WI38 (cell line): ENCODE data around the gene MAP2K3.

ENCODE experiments used
- H3K4me3 ChIP-seq: 2 replicates; pipeline ENCODE4 v1.5.1; 2011; ENCODE audit warnings: low read depth, mild to moderate bottlenecking, control low read depth, low read length
- TF ChIP-seq, protein P1 (sequence below): IDR thresholded peaks from 2 replicates; pipeline ENCODE4 v1.5.1; 2012; ENCODE audit warnings: low read depth, mild to moderate bottlenecking, control low read depth, low read length

MAP2K3 gene

DNA sequence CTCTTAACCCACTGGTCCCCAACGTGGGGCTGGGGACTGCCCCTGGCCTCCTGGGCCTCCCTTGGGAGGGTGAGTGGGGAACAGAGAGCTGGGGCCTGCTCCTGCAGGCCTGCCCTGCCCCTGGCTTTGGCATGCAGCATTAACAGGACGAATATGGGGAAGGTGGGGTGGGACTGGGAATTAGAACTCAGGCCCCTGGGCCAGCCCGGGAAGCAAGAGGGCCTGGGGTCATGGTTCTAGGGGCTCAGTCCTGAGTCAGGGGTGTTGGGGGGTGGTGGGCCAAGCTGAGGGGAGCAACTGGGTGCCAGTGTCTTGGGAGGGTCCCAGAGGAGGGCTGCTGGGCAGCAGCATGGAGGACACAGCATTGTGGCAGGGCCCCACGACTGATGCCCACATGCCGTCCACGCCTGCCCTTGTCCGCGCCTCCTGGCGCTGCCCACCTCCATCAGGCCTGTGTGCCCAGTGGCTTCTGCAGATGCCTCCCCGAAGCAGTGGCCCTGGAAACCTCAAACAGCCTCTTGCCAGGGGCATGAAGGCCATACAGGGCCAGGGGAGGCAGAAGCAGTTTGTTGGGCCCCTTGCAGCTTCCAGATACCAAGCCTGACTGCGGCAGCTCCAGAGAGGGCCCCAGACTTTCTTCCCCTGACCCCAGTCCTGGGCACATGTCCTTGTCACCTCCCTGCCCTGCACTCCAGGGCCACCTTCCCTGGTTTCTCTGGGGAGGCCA, 4.8 kb downstream of the MAP2K3 start:
- TF ChIP-seq, protein P1, sequence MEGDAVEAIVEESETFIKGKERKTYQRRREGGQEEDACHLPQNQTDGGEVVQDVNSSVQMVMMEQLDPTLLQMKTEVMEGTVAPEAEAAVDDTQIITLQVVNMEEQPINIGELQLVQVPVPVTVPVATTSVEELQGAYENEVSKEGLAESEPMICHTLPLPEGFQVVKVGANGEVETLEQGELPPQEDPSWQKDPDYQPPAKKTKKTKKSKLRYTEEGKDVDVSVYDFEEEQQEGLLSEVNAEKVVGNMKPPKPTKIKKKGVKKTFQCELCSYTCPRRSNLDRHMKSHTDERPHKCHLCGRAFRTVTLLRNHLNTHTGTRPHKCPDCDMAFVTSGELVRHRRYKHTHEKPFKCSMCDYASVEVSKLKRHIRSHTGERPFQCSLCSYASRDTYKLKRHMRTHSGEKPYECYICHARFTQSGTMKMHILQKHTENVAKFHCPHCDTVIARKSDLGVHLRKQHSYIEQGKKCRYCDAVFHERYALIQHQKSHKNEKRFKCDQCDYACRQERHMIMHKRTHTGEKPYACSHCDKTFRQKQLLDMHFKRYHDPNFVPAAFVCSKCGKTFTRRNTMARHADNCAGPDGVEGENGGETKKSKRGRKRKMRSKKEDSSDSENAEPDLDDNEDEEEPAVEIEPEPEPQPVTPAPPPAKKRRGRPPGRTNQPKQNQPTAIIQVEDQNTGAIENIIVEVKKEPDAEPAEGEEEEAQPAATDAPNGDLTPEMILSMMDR, result no peak
- H3K4me3 ChIP-seq, result no peak overlapping the region

DNA sequence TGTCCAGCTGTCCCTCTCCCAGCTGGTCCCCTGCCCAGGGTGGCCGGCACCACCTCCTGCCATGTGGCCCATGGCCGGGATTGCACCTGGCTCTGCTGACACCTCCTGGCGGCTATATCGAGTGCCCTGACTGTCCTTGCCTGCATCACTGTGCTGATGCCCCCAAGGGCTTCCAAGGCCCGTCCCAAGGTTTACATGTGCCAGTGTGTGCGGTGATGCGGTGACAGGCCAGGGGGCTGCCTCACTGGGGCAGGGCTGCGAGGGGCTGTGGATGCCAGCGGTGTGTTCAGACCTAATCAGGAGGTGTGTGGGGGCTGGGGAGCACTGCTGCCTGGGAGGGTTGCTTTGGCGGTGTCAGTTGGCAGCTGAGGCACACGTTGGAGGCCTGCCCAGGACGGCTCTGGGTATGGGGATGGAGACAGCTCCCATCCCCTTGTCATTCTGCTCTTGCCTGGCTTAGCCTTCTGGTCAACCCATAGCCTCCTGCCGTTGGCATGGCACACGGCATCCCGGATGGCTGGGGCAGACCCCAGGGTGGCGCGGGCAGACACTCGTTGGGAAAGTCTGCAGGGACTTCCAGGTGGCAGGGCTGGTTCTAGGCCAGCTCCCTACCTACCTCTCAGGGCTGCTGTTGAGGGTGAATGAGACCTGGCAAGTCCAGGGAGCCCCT, 5.5 kb downstream of the MAP2K3 start:
- TF ChIP-seq, protein P1, result no peak

DNA sequence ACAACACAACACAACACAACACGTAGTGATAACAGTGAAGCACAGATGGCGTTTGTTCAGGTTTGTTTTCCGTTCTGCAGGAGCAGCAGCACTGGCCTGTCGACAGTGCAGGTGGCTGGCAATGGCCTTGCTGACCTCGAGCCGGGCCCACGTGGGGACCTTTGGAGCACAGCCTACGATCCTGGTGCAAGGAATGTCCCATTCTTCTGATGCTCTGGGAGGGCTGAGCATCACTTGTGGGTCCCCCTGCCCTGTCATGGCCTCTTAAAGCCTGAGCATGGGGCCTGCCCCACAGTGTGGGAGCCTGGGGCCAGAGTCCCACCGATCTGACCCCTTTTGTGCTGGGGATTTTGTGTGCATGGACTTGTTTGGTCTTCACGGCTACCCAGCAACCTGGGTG, 6.8 kb downstream of the MAP2K3 start:
- TF ChIP-seq, protein P1, result no peak
- no peak overlapping the region for H3K4me3 ChIP-seq

More for the DNA sequence above, 5.5 kb downstream of the MAP2K3 start:
- H3K4me3 ChIP-seq, result no peak overlapping the region

DNA sequence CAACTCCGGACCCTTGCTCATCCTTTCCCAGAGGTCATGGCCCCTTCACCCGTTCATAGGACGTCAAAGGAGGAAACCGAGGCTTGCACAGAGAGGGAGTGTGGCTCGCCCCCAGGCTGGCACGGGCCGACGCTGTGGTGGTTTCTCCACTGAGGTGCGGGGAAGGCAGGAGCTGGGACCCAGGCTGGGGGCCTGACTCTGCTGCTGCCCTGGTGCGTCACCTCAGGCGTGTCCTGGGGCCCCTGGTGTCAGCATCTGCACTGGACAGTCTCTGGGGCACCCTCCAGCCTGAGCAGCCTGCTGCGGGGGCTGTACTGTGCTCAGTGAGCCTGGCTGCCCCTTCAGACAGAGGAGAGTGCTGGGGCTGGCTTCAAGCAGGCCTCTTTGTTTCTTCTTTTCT, 7.4 kb downstream of the MAP2K3 start:
- TF ChIP-seq, protein P1, result no peak
- no peak overlapping the region for H3K4me3 ChIP-seq

DNA sequence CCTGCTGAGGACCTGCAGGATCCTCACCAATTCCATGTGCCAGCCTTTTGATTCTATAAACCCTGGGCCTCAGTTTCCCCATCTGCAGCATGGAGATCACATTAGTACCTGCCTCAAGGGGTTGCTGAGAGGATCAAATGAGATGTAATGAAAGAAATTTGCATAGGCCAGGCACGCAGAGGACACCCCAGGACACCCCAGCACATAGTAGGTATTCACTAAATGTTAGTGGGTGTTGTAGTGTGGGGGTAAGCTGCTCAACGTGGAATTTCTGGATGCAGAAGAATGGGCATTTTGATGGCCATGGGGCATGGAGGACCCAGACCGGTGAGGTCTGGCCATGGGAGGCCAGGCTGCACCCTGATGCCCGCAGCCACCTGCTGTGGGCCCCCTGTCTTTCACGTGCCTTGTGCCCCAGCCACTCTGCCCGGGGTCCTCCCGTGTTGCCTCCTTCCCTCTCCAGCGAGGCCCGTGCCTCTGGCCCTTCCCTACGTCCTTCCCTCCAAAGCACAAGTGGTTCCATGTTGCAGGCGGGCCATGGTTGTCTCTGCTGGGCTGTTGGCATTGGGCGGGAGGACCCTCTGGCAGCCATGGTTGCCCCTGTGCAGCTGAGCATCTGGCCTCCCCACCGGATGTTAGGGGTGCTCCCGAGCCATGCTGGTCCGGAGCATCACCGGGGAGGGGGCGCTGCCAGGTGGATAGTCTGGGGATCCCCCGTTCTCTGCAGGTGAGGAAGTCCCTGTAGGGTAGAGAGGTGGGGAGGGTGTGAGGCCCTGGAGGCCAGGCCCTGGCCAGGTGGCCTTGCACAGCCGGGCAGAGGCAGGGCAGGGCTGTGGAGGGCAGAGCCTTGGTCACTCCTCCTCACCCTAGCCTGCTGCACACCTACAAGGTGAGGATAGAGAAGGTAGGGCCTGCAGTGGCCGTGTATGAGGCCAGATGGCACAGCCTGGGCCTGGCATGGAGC, 8.6 kb downstream of the MAP2K3 start:
- H3K4me3 ChIP-seq, result no peak overlapping the region
- TF ChIP-seq, protein P1, result no peak

DNA sequence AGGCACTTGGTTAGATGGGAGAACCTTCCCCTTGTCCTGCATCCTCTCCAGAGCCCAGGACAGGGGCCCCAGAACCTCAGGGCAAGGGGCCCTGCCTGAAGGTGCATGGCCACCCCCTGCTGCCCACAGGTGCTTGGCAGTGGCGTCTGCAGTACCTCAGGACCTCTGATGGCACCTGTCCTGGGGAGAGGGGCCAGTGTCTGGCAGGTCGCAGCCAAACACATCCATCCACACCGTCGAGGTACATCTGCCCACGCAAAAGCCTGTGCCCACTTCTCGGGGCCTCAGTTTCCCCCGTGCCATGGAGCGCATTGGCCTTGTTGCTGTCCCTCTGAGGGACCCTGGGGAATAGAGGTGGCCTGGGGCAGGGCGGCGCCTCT, 9.3 kb downstream of the MAP2K3 start:
- TF ChIP-seq, protein P1, result no peak

More for the DNA sequence above, 9.3 kb downstream of the MAP2K3 start:
- H3K4me3 ChIP-seq, result no peak overlapping the region
